Panc1 (cell line): ENCODE data around the gene FAM200C. TPM values are rescaled to one million over a fixed set of nuclear protein-coding genes. Genes with fewer than 3 reads are reported as not detected.
A peak's percentile ranks its signal among the peaks of the same experiment; 100 is the strongest.

Experiments
- ATAC-seq: fragments of 200-7000 bp; cut with Tn5 transposase; 2 replicates; pipeline ENCODE4 v1.9.1; 2020; ENCODE audit warnings: mild to moderate bottlenecking, moderate library complexity
- BruUV-seq: library from RNA; stranded (reverse); fragments of 400-500 nt; replicated peaks from 2 replicates; lab custom pipeline; 2021; lab: Mats Ljungman, UMichigan
- CTCF ChIA-PET: fragments of 300-600 bp; sonication (Branson Sonifier 250); formaldehyde crosslinking; loops from one replicate; lab custom pipeline; 2022; ENCODE audit warnings: antibody characterized with exemption; lab: Charles Lee
- POLR2A ChIA-PET: fragments of 300-600 bp; sonication (Branson Sonifier 250); formaldehyde crosslinking; loops from one replicate; lab custom pipeline; 2022; ENCODE audit warnings: antibody characterized with exemption; lab: Charles Lee
- DNase-seq: peaks from one replicate; pipeline ENCODE4 v3.0.0-alpha.2; 2010; ENCODE audit warnings: low read depth, low spot score
- H3K27ac ChIP-seq: 2 replicates; pipeline ENCODE4 v1.5.1; 2011; ENCODE audit warnings: mild to moderate bottlenecking, low read length, inconsistent platforms
- H3K27me3 ChIP-seq: fragments of 200-500 bp; sonication (Bioruptor generic); 2 replicates; pipeline ENCODE4 v1.6.0; 2014; ENCODE audit warnings: low read length, inconsistent platforms; ENCODE audit not compliant: control insufficient read depth, insufficient read depth
- H3K36me3 ChIP-seq: fragments of 200-500 bp; sonication (Bioruptor generic); 2 replicates; pipeline ENCODE4 v1.5.1; 2014; ENCODE audit warnings: inconsistent platforms, mild to moderate bottlenecking, low read length, moderate library complexity; ENCODE audit not compliant: control insufficient read depth, insufficient read depth
- H3K4me1 ChIP-seq: 2 replicates; pipeline ENCODE4 v1.5.1; 2011; ENCODE audit warnings: inconsistent platforms, mild to moderate bottlenecking, low read length, moderate library complexity; ENCODE audit not compliant: control insufficient read depth, insufficient read depth
- H3K4me3 ChIP-seq, 2 experiments: 2 replicates each; pipeline ENCODE4 v1.5.1; 2011 to 2012; ENCODE audit warnings: low read depth in 2 of 2, low read length in 2 of 2, mild to moderate bottlenecking in 2 of 2, inconsistent platforms in 1 of 2, moderate library complexity in 1 of 2
- H3K9me3 ChIP-seq: fragments of 200-500 bp; sonication (Bioruptor generic); 2 replicates; pipeline ENCODE4 v1.5.1; 2014; ENCODE audit warnings: low read depth, mild to moderate bottlenecking, inconsistent platforms, low read length, moderate library complexity; ENCODE audit not compliant: control insufficient read depth, insufficient read depth
- CTCF ChIP-seq: fragments of 450-650 bp; IDR thresholded peaks from 2 replicates; pipeline ENCODE4 v1.5.1; 2017; ENCODE audit warnings: mild to moderate bottlenecking
- POLR2AphosphoS5 ChIP-seq: IDR thresholded peaks from 2 replicates; pipeline ENCODE4 v1.6.1; 2012; ENCODE audit warnings: mild to moderate bottlenecking, low read depth, low read length, moderate library complexity
- REST ChIP-seq, 2 experiments: IDR thresholded peaks; 2 replicates each; pipeline ENCODE4 v1.6.1; 2011 to 2012; ENCODE audit warnings: low read depth in 2 of 2, control low read depth in 1 of 2, low read length in 1 of 2, mild to moderate bottlenecking in 1 of 2, moderate library complexity in 1 of 2; ENCODE audit not compliant: insufficient read depth in 1 of 2
- SIN3A ChIP-seq: IDR thresholded peaks from 2 replicates; pipeline ENCODE4 v1.6.1; 2012; ENCODE audit warnings: low read depth, mild to moderate bottlenecking, low read length, moderate library complexity, borderline replicate concordance; ENCODE audit not compliant: insufficient read depth
- TCF7L2 ChIP-seq: IDR thresholded peaks from 2 replicates; pipeline ENCODE4 v1.6.1; 2011; ENCODE audit warnings: mild to moderate bottlenecking, low read depth, low read length, inconsistent platforms
- in situ Hi-C: cut with HindIII; loops from 2 replicates; pipeline ENCODE4 v1.10.0; 2016; ENCODE audit warnings: low sequenced_read_pairs, low pct_unique_long_range_greater_than_20kb
- intact Hi-C: fragments of 100-400 bp; cut with micrococcal nuclease; formaldehyde crosslinking; loops from one replicate; pipeline ENCODE4 v1.10.0; 2022; ENCODE audit not compliant: unreplicated experiment
- total RNA-seq: library from RNA; stranded (reverse); gene quantifications from one replicate; pipeline ENCODE4 v1.2.1, GENCODE V29; 2021; ENCODE audit not compliant: unreplicated experiment

Gene FAM200C
- total RNA-seq, 1 experiment from 2014 or later = 3.0 TPM

- no peak for ATAC-seq
- BruUV-seq = no TSS peak
- intact Hi-C loops (no loop called here), in situ Hi-C loops (no loop called here)
- POLR2A ChIA-PET = no interaction called here
- Histone ChIP-seq H3K4me1 (peaks cover 42% of the 10 kb centered on the region), H3K27ac (peak overlapping the region; percentile 99), H3K9me3 (no peaks in the 10 kb centered on the region), H3K4me3 (peak overlapping the region; percentile 74 to 96; a peak in 3 of 4 replicates), H3K36me3 (peaks cover 34% of the 10 kb centered on the region), H3K27me3 (no peaks in the 10 kb centered on the region)
- TF ChIP-seq POLR2AphosphoS5 = no peak
- no peak for TF ChIP-seq SIN3A
- no peak for TF ChIP-seq TCF7L2
- TF ChIP-seq REST (IDR thresholded peaks at IDR 0.05; ENCODE audit: insufficient read depth in 1 of 2, low read depth in 2 of 2, low read length in 1 of 2) = no peak
- TF ChIP-seq CTCF = no peak
- CTCF ChIA-PET = no interaction called here
- peak; percentile 5 for DNase-seq
These were observed 20.4 kb upstream of the FAM200C start for GRCh38 chr5:160420331-160420610.

- TF ChIP-seq TCF7L2 (no peak), POLR2AphosphoS5 (no peak), SIN3A (no peak), CTCF (no peak), REST (IDR thresholded peaks at IDR 0.05; ENCODE audit: insufficient read depth in 1 of 2, low read depth in 2 of 2, low read length in 1 of 2) (no peak)
- peak overlapping the region; percentile 74 to 96 for H3K4me3 ChIP-seq
- intact Hi-C loops (no loop called here), in situ Hi-C loops (no loop called here)
- H3K9me3 ChIP-seq = no peaks in the 10 kb centered on the region
- H3K4me1 ChIP-seq = peaks cover 39% of the 10 kb centered on the region
- ChIA-PET CTCF (no interaction called here), POLR2A (interaction anchor here (0.6 to 1.0 kb wide), 6 partner anchors 29 to 1051 kb away, joined by 3 to 13 read pairs (median 5); no protein-coding TSS in a partner anchor)
- H3K27me3 ChIP-seq = no peaks in the 10 kb centered on the region
- no TSS peak for BruUV-seq
- peak; percentile 2; the same call in 1 of the 2 replicates for ATAC-seq
- H3K36me3 ChIP-seq = peaks cover 30% of the 10 kb centered on the region
- peak overlapping the region; percentile 99 for H3K27ac ChIP-seq
- peak; percentile 17 for DNase-seq
These were observed 19.8 kb upstream of the FAM200C start for GRCh38 chr5:160419458-160420330.
